Activated gamma-delta T cell treated with anti-CD3 and anti-CD28 coated beads, Interleukin-2, amount 50 U/mL, for 16 hours (primary cell): ENCODE measurements around the gene SAMD4B.

Source experiments
- DNase-seq: peaks from one replicate; pipeline ENCODE4 v3.0.0-alpha.2; 2020; ENCODE audit warnings: low read depth

The SAMD4B gene

GRCh38 chr19:39427707-39428106 lies 85.5 kb downstream of the SAMD4B start:
- no peak for DNase-seq

- no peak for DNase-seq
Observed at GRCh38 chr19:39428283-39429112, 86.3 kb downstream of the SAMD4B start.

DNA sequence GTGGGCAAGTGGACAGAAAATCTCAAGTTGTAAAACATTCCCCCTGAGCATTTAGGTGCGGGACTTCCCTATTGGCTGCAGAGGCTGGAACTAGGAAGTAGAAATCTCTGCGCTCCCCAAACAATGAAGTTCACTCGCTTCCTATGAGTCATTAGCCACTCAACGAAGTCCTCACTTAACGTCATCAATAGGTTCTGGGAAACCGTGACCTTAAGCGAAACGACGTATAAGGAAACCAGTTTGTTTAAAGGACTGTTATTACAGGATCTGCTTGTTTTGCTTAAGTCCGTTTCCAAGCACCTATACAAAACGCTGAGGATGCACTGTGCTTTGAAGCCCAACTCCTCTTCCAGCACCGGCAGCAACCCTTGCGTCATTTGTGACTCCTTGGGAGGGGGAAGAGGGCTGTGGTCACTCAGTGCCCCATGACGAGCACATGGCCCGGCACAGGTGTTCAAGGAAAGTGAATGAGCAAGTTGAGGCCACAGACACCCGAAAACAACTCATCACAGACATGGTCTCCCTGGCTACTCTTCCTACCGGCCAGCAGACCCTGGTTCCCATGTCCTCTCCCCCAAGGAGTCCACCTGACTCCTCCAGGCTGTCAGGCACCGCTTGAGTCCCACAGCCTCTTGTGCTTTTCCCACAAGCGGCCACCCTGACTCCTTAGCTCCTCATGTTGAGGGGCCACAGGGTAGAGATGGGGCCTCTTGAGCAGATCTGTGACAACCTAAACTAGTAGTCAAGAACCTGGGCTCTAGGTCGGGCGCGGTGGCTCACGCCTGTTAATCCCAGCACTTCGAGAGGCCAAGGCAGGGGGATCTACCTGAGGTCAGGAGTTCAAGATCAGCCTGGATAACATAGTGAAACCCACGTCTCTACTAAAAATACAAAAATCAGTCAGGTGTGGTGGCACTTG lies 88.7 kb downstream of the SAMD4B start:
- no peak for DNase-seq

- no peak for DNase-seq
Observed at GRCh38 chr19:39432677-39433025, 90.4 kb downstream of the SAMD4B start.

GRCh38 chr19:39433480-39434079 lies 91.4 kb downstream of the SAMD4B start:
- DNase-seq = no peak

- DNase-seq = no peak
Observed at GRCh38 chr19:39434123-39435076, 92.2 kb downstream of the SAMD4B start.
